ENCODE data around the gene NEK6.

DNA sequence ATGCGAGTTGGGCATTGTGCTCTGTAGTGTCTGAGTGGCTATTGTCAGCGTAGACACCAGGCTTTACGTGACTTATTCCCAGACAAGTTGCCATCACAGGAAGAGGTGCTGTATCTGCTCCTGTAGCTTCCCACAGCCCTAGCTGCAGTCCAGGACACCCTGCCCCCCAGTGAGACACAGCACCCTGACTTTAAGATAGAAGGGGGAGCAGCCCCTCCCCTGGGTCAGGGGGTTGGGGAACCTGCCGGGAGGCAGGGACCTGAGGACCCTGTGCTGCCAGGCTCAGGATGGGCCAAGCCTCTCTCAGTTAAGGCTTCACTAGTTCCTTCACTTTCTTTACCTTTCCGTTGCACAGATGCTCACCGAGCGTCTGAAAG, 75.4 kb downstream of the NEK6 start:
- TF ChIP-seq, protein P1, sequence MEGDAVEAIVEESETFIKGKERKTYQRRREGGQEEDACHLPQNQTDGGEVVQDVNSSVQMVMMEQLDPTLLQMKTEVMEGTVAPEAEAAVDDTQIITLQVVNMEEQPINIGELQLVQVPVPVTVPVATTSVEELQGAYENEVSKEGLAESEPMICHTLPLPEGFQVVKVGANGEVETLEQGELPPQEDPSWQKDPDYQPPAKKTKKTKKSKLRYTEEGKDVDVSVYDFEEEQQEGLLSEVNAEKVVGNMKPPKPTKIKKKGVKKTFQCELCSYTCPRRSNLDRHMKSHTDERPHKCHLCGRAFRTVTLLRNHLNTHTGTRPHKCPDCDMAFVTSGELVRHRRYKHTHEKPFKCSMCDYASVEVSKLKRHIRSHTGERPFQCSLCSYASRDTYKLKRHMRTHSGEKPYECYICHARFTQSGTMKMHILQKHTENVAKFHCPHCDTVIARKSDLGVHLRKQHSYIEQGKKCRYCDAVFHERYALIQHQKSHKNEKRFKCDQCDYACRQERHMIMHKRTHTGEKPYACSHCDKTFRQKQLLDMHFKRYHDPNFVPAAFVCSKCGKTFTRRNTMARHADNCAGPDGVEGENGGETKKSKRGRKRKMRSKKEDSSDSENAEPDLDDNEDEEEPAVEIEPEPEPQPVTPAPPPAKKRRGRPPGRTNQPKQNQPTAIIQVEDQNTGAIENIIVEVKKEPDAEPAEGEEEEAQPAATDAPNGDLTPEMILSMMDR (IDR thresholded peaks at IDR 0.05; ENCODE audit: poor library complexity): no peak
- TF ChIP-seq EZH2 (IDR thresholded peaks at IDR 0.05; ENCODE audit: borderline replicate concordance): no peak

All from hepatocyte (in vitro differentiated cells).